Stomach (tissue), 9 donors: ENCODE data around the gene SYNE3. TPM values are rescaled to one million over a fixed set of nuclear protein-coding genes. Genes with fewer than 3 reads are reported as not detected.

Experiments used
- DNase-seq, 2 donors: peaks; one replicate each; pipeline versions ENCODE4 v3.0.0 to v3.0.0-alpha.2; 2013 to 2019
- H3K27ac ChIP-seq, 5 donors: fragments of 200-600 bp in 4 of 5; sonication (generic) in 4 of 5; one replicate each; pipeline ENCODE4 v1.5.1; 2013 to 2019; ENCODE audit warnings: mild to moderate bottlenecking in 1 of 5, moderate library complexity in 1 of 5
- H3K27me3 ChIP-seq, 3 donors: fragments of 200-600 bp; sonication (generic); one replicate each; pipeline ENCODE4 v1.5.1; 2017 to 2019; ENCODE audit warnings: mixed run types in 1 of 3
- H3K36me3 ChIP-seq, 4 donors: fragments of 200-600 bp; sonication (generic); 1 replicate in 3 of 4; 2 replicates in 1 of 4; pipeline ENCODE4 v1.5.1; 2016 to 2019
- H3K4me1 ChIP-seq, 4 donors: fragments of 200-600 bp; sonication (generic); one replicate each; pipeline ENCODE4 v1.5.1; 2016 to 2019
- H3K4me3 ChIP-seq, 4 donors: fragments of 200-600 bp; sonication (generic) in 3 of 4; one replicate each; pipeline ENCODE4 v1.5.1; 2016 to 2019; ENCODE audit warnings: mild to moderate bottlenecking in 1 of 4
- H3K9me3 ChIP-seq, 4 donors: fragments of 200-600 bp; sonication (generic); one replicate each; pipeline ENCODE4 v1.5.1; 2016 to 2019
- CTCF ChIP-seq, 7 experiments: fragments of 450-650 bp in 4 of 7; fragments of 200-600 bp in 3 of 7; sonication (generic) in 3 of 7; IDR thresholded peaks; one replicate each; pipeline ENCODE4 v1.5.1; 2016 to 2019; ENCODE audit warnings: antibody characterized with exemption in 7 of 7, control low read depth in 2 of 7, mild to moderate bottlenecking in 1 of 7
- EP300 ChIP-seq: sonication (generic); formaldehyde crosslinking; IDR thresholded peaks from one replicate; pipeline ENCODE4 v1.6.1; 2017; ENCODE audit warnings: antibody characterized with exemption
- POLR2A ChIP-seq, 4 donors: fragments of 450-650 bp; IDR thresholded peaks; one replicate each; pipeline ENCODE4 v1.6.1; 2016; ENCODE audit warnings: antibody characterized with exemption in 4 of 4, control low read depth in 2 of 4, mild to moderate bottlenecking in 1 of 4, moderate library complexity in 1 of 4
- POLR2AphosphoS5 ChIP-seq, 3 donors: sonication (generic); formaldehyde crosslinking; IDR thresholded peaks; one replicate each; pipeline ENCODE4 v1.6.1; 2016; ENCODE audit warnings: antibody characterized with exemption in 3 of 3
- WGBS, 5 donors: extraction: QIAGEN DNeasy Blood & Tissue Kit in 3 of 5; methylation state at CpG; one replicate each; pipeline versions ENCODE4 v1.1.5 to v1.1.7; 2013 to 2018; 5-methylcytosine and 5-hydroxymethylcytosine counted together
- intact Hi-C: fragments of 100-400 bp; cut with DNase I; formaldehyde crosslinking; loops from one replicate; pipeline ENCODE4 v1.15.1; 2023; ENCODE audit warnings: low total_unique reads
- polyA plus RNA-seq, 3 donors: library from polyadenylated mRNA; stranded (reverse); fragments of 200-250 nt; gene quantifications; one replicate each; pipeline ENCODE4 v1.2.3, GENCODE V29; 2013
- total RNA-seq, 5 donors: library from RNA; depleted of rRNA; stranded (reverse); fragments of >200 nt; gene quantifications; one replicate each; pipeline versions ENCODE4 v1.1.0 to v1.2.3, GENCODE V29; 2014 to 2016
- donor health status: healthy with polysubstance abuse.
- donor health status: Bipolar disorder and iron deficiency.
- donor health status: healthy.

The SYNE3 gene
- total and polyA plus RNA-seq, 8 donors: 0.58 to 85.2 (median 5.9) TPM

GRCh38 chr14:95496690-95497259, 19.7 kb downstream of the SYNE3 start:
- 18 to 31% (median 26%) methylated on average over 4 of the region's 4 CpGs for WGBS, 5 donors
- H3K4me3 ChIP-seq: no peak overlapping the region
- H3K4me1 ChIP-seq: peaks cover 24 to 77% (median 50%) of the 10 kb centered on the region in 4 donors
- intact Hi-C loops: no loop called here
- H3K36me3 ChIP-seq: no peaks in the 10 kb centered on the region
- TF ChIP-seq EP300 (no peak), POLR2AphosphoS5 (IDR thresholded peaks at IDR 0.05) (no peak), POLR2A (IDR thresholded peaks at IDR 0.05) (no peak), CTCF (IDR thresholded peaks at IDR 0.05) (no peak)
- no peaks in the 10 kb centered on the region for H3K9me3 ChIP-seq
- peak in 1 of 2 donors; percentile 63 for DNase-seq
- peak overlapping the region in 4 of 5 donors; percentile 33 to 64 (median 58) for H3K27ac ChIP-seq
- no peaks in the 10 kb centered on the region for H3K27me3 ChIP-seq

GRCh38 chr14:95496111-95496681, 20.3 kb downstream of the SYNE3 start:
- Histone ChIP-seq H3K4me1 (peaks cover 24 to 71% (median 44%) of the 10 kb centered on the region in 4 donors), H3K27ac (peak overlapping the region in 4 of 5 donors; percentile 33 to 64 (median 58)), H3K36me3 (no peaks in the 10 kb centered on the region), H3K27me3 (no peaks in the 10 kb centered on the region), H3K9me3 (no peaks in the 10 kb centered on the region), H3K4me3 (no peak overlapping the region)
- intact Hi-C loops: no loop called here
- TF ChIP-seq POLR2AphosphoS5 (IDR thresholded peaks at IDR 0.05) (no peak), EP300 (no peak), CTCF (IDR thresholded peaks at IDR 0.05) (no peak), POLR2A (IDR thresholded peaks at IDR 0.05) (no peak)
- WGBS, 5 donors: 31 to 51% (median 41%) methylated on average over 4 of the region's 4 CpGs
- peak in 1 of 2 donors; percentile 43 for DNase-seq

GRCh38 chr14:95495538-95496025, 20.9 kb downstream of the SYNE3 start:
- WGBS, 5 donors: 75 to 85% (median 76%) methylated on average over 8 of the region's 8 CpGs
- intact Hi-C loops: no loop called here
- TF ChIP-seq EP300: no peak
- TF ChIP-seq CTCF (IDR thresholded peaks at IDR 0.05): no peak
- TF ChIP-seq POLR2AphosphoS5 (IDR thresholded peaks at IDR 0.05): no peak
- no peak for TF ChIP-seq POLR2A (IDR thresholded peaks at IDR 0.05)
- no peak for DNase-seq
- no peaks in the 10 kb centered on the region for H3K9me3 ChIP-seq
- H3K4me3 ChIP-seq: no peak overlapping the region
- peak overlapping the region in 3 of 5 donors; percentile 44 to 64 (median 61) for H3K27ac ChIP-seq
- no peaks in the 10 kb centered on the region for H3K27me3 ChIP-seq
- H3K36me3 ChIP-seq: no peaks in the 10 kb centered on the region
- peaks cover 30 to 71% (median 43%) of the 10 kb centered on the region in 4 donors for H3K4me1 ChIP-seq

- Histone ChIP-seq H3K27me3 (no peaks in the 10 kb centered on the region), H3K27ac (peak overlapping the region in 3 of 5 donors; percentile 44 to 64 (median 61)), H3K9me3 (no peaks in the 10 kb centered on the region), H3K4me3 (no peak overlapping the region), H3K4me1 (peaks cover 30 to 70% (median 44%) of the 10 kb centered on the region in 4 donors), H3K36me3 (no peaks in the 10 kb centered on the region)
- intact Hi-C loops: no loop called here
- 90 to 100% (median 93%) methylated on average over 3 of the region's 3 CpGs for WGBS, 5 donors
- TF ChIP-seq POLR2A (IDR thresholded peaks at IDR 0.05): no peak
- no peak for TF ChIP-seq POLR2AphosphoS5 (IDR thresholded peaks at IDR 0.05)
- TF ChIP-seq EP300: no peak
- TF ChIP-seq CTCF (IDR thresholded peaks at IDR 0.05): no peak
- DNase-seq: no peak
Measured at GRCh38 chr14:95495076-95495475, 21.4 kb downstream of the SYNE3 start.
